ENCODE measurements around the gene SCN3B.

The SCN3B gene

GRCh38 chr11:123580557-123581275, 73.7 kb downstream of the SCN3B start:
- H3K27ac ChIP-seq (replicated peaks; ENCODE audit: low read length): no peak overlapping the region
- no peak overlapping the region for H2BK120ac ChIP-seq (ENCODE audit: low read depth, low read length)
- no peak overlapping the region for H2BK5ac ChIP-seq (ENCODE audit: low read length)
- peak overlapping the region; percentile 38 for H3K9ac ChIP-seq (ENCODE audit: low read depth, low read length, poor library complexity)
- H3K4me3 ChIP-seq (ENCODE audit: low read length in 2 of 2): no peak overlapping the region
- H3K4ac ChIP-seq (ENCODE audit: low read length): no peak overlapping the region
- H2AK5ac ChIP-seq (ENCODE audit: low read depth, low read length): no peak overlapping the region
- H3K18ac ChIP-seq (ENCODE audit: low read length): peak overlapping the region; percentile 11
- no peak overlapping the region for H2AFZ ChIP-seq (ENCODE audit: low read length)
- H3K27me3 ChIP-seq (ENCODE audit: control insufficient read depth in 3 of 3, insufficient read depth in 3 of 3, low read depth in 1 of 3, low read length in 3 of 3): peaks cover 0 to 2% (median 0%) of the 10 kb centered on the region in 3 experiments
- no peak overlapping the region for H3K23ac ChIP-seq (ENCODE audit: low read depth, low read length, poor library complexity)
- no peak overlapping the region for H3K4me2 ChIP-seq (ENCODE audit: insufficient read depth, low read length, poor library complexity, severe bottlenecking)
- no peak overlapping the region for H3K14ac ChIP-seq (ENCODE audit: low read length)
- no peak overlapping the region for H4K91ac ChIP-seq (ENCODE audit: low read depth, low read length, poor library complexity)
- no CpG with 5 or more reads among the region's 25 CpGs for WGBS, 2 donors (ENCODE audit: extremely low coverage in 2 of 2, insufficient read length in 2 of 2, insufficient replicate concordance in 1 of 2)
- H4K8ac ChIP-seq (ENCODE audit: low read depth, low read length): no peak overlapping the region
- no peak overlapping the region for H2BK12ac ChIP-seq (ENCODE audit: low read length)
- peaks cover 0 to 3% of the 10 kb centered on the region in 2 donors for H3K36me3 ChIP-seq (replicated peaks in 1 of 2; ENCODE audit: control insufficient read depth in 2 of 2, insufficient read depth in 2 of 2, low read length in 2 of 2)
- H2BK15ac ChIP-seq (ENCODE audit: low read length): no peak overlapping the region
- peaks cover 0 to 4% of the 10 kb centered on the region in 2 donors for H3K9me3 ChIP-seq (replicated peaks in 1 of 2; ENCODE audit: control insufficient read depth in 2 of 2, insufficient read depth in 1 of 2, low read depth in 1 of 2, low read length in 2 of 2)
- peak; percentile 54 for DNase-seq (ENCODE audit: low spot score)
- H3K4me1 ChIP-seq (ENCODE audit: control insufficient read depth in 2 of 2, insufficient read depth in 1 of 2, low read depth in 1 of 2, low read length in 2 of 2): peaks cover 0 to 20% of the 10 kb centered on the region in 2 donors
- peaks cover 13% of the 10 kb centered on the region for H3K79me1 ChIP-seq (ENCODE audit: low read depth, low read length)

- Histone ChIP-seq H3K79me1 (ENCODE audit: low read depth, low read length) (peaks cover 13% of the 10 kb centered on the region), H3K4ac (ENCODE audit: low read length) (no peak overlapping the region), H2BK15ac (ENCODE audit: low read length) (no peak overlapping the region), H2BK5ac (ENCODE audit: low read length) (no peak overlapping the region), H2AFZ (ENCODE audit: low read length) (no peak overlapping the region), H2BK12ac (ENCODE audit: low read length) (no peak overlapping the region), H3K23ac (ENCODE audit: low read depth, low read length, poor library complexity) (no peak overlapping the region), H4K91ac (ENCODE audit: low read depth, low read length, poor library complexity) (no peak overlapping the region), H3K9ac (ENCODE audit: low read depth, low read length, poor library complexity) (peak overlapping the region; percentile 38), H3K18ac (ENCODE audit: low read length) (peak overlapping the region; percentile 11), H4K8ac (ENCODE audit: low read depth, low read length) (no peak overlapping the region), H3K27ac (replicated peaks; ENCODE audit: low read length) (no peak overlapping the region), H3K36me3 (replicated peaks in 1 of 2; ENCODE audit: control insufficient read depth in 2 of 2, insufficient read depth in 2 of 2, low read length in 2 of 2) (peaks cover 0 to 3% of the 10 kb centered on the region in 2 donors), H3K14ac (ENCODE audit: low read length) (no peak overlapping the region), H3K4me2 (ENCODE audit: insufficient read depth, low read length, poor library complexity, severe bottlenecking) (no peak overlapping the region), H2BK120ac (ENCODE audit: low read depth, low read length) (no peak overlapping the region), H3K9me3 (replicated peaks in 1 of 2; ENCODE audit: control insufficient read depth in 2 of 2, insufficient read depth in 1 of 2, low read depth in 1 of 2, low read length in 2 of 2) (peaks cover 0 to 4% of the 10 kb centered on the region in 2 donors), H3K4me3 (ENCODE audit: low read length in 2 of 2) (no peak overlapping the region), H2AK5ac (ENCODE audit: low read depth, low read length) (no peak overlapping the region), H3K27me3 (ENCODE audit: control insufficient read depth in 3 of 3, insufficient read depth in 3 of 3, low read depth in 1 of 3, low read length in 3 of 3) (peaks cover 0 to 2% (median 0%) of the 10 kb centered on the region in 3 experiments), H3K4me1 (ENCODE audit: control insufficient read depth in 2 of 2, insufficient read depth in 1 of 2, low read depth in 1 of 2, low read length in 2 of 2) (peaks cover 0 to 14% of the 10 kb centered on the region in 2 donors)
- no CpG with 5 or more reads among the region's 6 CpGs for WGBS, 2 donors (ENCODE audit: extremely low coverage in 2 of 2, insufficient read length in 2 of 2, insufficient replicate concordance in 1 of 2)
- no peak for DNase-seq (ENCODE audit: low spot score)
Measured at GRCh38 chr11:123580137-123580536, 74.3 kb downstream of the SCN3B start.

- Histone ChIP-seq H3K4me1 (ENCODE audit: control insufficient read depth in 2 of 2, insufficient read depth in 1 of 2, low read depth in 1 of 2, low read length in 2 of 2) (peaks cover 0 to 7% of the 10 kb centered on the region in 2 donors), H2AK5ac (ENCODE audit: low read depth, low read length) (no peak overlapping the region), H3K79me1 (ENCODE audit: low read depth, low read length) (peaks cover 8% of the 10 kb centered on the region), H3K27ac (replicated peaks; ENCODE audit: low read length) (no peak overlapping the region), H2AFZ (ENCODE audit: low read length) (no peak overlapping the region), H4K91ac (ENCODE audit: low read depth, low read length, poor library complexity) (no peak overlapping the region), H4K8ac (ENCODE audit: low read depth, low read length) (no peak overlapping the region), H3K23ac (ENCODE audit: low read depth, low read length, poor library complexity) (no peak overlapping the region), H2BK5ac (ENCODE audit: low read length) (no peak overlapping the region), H3K4me3 (ENCODE audit: low read length in 2 of 2) (no peak overlapping the region), H3K4me2 (ENCODE audit: insufficient read depth, low read length, poor library complexity, severe bottlenecking) (no peak overlapping the region), H3K4ac (ENCODE audit: low read length) (no peak overlapping the region), H2BK15ac (ENCODE audit: low read length) (no peak overlapping the region), H3K14ac (ENCODE audit: low read length) (no peak overlapping the region), H3K9me3 (replicated peaks in 1 of 2; ENCODE audit: control insufficient read depth in 2 of 2, insufficient read depth in 1 of 2, low read depth in 1 of 2, low read length in 2 of 2) (peaks cover 0 to 4% of the 10 kb centered on the region in 2 donors), H2BK120ac (ENCODE audit: low read depth, low read length) (no peak overlapping the region), H3K27me3 (ENCODE audit: control insufficient read depth in 3 of 3, insufficient read depth in 3 of 3, low read depth in 1 of 3, low read length in 3 of 3) (peaks cover 0 to 2% (median 0%) of the 10 kb centered on the region in 3 experiments), H3K18ac (ENCODE audit: low read length) (no peak overlapping the region), H2BK12ac (ENCODE audit: low read length) (no peak overlapping the region), H3K9ac (ENCODE audit: low read depth, low read length, poor library complexity) (no peak overlapping the region), H3K36me3 (replicated peaks in 1 of 2; ENCODE audit: control insufficient read depth in 2 of 2, insufficient read depth in 2 of 2, low read length in 2 of 2) (peaks cover 0 to 3% of the 10 kb centered on the region in 2 donors)
- no peak for DNase-seq (ENCODE audit: low spot score)
- no CpG with 5 or more reads among the region's 5 CpGs for WGBS, 2 donors (ENCODE audit: extremely low coverage in 2 of 2, insufficient read length in 2 of 2, insufficient replicate concordance in 1 of 2)
Measured at GRCh38 chr11:123579482-123579812, 75.0 kb downstream of the SCN3B start.
